DMS153 treated with DMSO at 0.1 percent for 48 hours (cell line): ENCODE measurements around the gene BCAS2.
"Not testable (repeated sequence)": the region's sequence is repeated elsewhere in the genome, so short reads cannot be mapped to it uniquely, and the experiment has no call there.

Source experiments
- DNase-seq: peaks from one replicate; lab custom pipeline; 2025; ENCODE audit not compliant: unreplicated experiment; lab: John Stamatoyannopoulos, UW

Gene BCAS2

DNA sequence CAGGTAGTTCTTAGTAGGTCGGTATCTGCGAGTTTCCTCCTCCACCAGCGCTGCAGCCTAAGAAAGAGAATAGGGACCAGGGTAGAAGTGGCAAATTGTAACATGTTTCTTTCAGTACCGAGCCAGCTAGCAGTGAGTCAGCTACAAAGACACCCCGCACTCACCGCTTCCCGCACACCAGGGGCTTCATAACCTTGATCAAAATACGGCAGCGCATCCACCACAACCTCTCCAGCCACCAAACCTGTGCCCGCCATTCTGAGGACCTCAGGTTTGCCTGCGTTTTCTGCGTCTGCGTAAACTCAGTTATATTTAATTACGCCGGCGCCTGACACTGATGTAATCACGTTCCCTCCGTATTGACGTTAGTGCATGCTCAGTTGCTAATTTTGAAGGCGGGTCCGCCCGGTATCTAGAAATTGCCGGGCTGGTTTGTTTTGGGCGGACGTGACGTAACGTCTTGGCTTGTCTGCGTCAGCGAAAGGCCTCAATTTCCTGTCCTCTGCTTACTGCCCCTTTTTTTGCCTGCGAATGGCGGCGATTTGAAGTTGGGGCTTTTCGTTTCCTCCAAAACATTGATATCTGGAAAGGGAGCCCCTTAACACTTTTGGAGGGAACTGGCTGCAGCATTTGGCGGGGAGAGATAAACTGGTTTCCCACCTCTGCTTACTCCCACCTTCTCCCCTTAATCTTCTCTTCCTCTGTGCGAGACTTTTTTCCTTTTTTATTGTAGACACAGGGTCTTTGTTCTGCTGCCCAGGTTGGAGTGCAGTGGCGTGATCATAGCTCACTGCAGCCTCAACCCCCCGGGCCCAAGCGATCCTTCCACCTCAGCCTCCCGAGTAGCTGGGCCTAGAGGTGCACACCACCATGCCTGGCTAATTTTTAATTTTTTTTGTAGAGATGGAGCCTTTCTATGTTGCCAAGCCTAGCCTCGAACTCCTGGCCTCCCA lies at the start of gene BCAS2:
Gene BCAS2, minus strand, starts transcription at position 281 of the 953 bp plus-strand sequence. Its CDS starts 24 bp downstream, at position 257.
- peak; percentile 89 for DNase-seq

GRCh38 chr1:114627107-114627506 lies 45.7 kb upstream of the BCAS2 start:
- no peak for DNase-seq

DNA sequence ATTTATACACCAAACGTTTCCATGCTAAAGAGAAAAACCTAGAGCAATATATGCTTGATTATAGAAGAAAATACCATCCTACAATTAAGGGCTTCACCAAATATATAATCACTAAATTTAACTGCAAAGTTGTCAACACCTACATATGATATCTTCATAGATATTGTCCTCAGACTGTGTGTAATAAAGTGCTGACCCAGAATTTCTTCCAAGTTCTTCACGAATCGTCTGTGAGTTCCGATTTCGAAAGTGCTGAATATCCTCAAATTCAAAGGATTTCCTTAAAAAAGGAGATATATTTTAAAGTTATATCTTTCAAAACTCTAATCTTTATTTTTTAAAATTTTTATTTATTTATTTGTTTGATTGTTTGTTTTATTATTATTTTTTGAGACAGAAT lies 41.9 kb upstream of the BCAS2 start:
- no peak for DNase-seq

DNA sequence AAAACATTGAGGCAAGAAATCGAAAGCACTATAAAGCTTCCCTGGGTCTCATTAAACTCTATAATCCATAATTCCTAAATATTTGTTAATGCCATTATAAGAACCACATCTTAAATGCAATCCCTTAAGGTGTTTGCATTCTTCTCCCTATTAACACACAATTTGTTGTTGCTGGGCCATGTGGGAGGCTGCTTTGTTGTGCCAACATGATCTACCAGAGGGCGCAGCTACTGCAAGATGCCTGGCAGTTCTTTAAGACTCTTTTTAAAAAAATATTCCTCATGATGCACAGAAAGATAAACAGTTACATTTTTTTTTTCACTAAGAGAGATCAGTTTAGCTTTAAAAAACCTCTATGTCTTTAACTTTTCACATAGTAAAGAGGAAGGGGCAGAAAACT lies 39.0 kb upstream of the BCAS2 start:
- DNase-seq: no peak

DNA sequence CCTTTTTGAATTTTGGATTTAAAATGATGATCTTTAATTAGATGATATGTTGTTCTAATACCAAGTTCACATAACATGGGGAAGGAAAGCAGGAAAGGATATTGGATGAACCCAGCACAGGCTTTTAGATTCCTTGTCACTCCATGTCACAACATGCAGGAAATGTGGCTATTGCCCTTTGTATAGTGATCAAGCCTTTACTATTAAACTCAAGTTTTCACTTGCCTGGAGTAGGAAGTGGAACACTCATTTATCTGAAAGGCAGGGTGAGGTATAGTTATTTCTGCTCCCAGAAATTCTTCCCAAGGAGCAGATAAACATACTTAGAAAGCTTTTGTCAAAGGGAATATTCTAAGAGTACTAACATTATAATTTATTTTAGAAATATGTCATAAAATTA lies 37.2 kb upstream of the BCAS2 start:
- no peak for DNase-seq

- DNase-seq: no peak
Observed at GRCh38 chr1:114610546-114611245, 29.3 kb upstream of the BCAS2 start.

- no peak for DNase-seq
Observed at GRCh38 chr1:114609826-114610225, 28.4 kb upstream of the BCAS2 start.

DNA sequence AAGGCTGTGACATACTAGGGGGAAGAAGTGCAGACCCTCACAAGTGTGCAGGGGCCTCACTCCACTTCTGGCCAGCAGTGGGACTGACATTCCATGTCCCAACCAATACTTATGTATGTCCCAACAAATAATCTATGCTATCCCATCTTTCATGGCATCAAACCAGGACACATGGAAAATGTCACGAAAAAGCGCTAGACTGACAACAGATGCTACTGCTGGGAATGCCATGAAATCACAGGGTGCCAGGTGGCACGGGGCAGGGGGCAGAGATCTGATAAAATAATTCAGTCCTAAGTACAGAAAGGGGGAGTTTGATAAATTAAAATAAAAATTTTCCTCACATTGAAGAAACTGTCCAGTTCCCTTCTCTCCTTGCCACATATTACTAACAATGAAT lies 27.6 kb upstream of the BCAS2 start:
- no peak for DNase-seq

- no peak for DNase-seq
Observed at GRCh38 chr1:114607223-114607622, 25.8 kb upstream of the BCAS2 start.

DNA sequence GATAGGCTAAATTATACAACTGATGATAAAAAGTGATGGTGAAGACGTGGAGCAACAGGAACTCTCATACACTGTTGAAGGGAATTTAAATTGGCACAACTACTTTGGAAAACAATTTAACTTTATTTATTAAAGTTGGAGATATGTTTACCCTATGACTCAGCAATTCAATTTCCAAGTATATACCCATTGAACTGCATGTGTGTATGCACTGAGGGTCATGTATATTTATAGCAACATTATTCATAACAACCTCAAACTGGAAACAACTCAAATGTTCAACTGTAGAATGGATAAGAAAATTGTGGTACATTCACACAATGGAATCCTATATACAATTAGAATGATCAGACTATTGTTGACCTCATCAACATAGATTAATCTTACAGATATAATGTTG lies 16.5 kb upstream of the BCAS2 start:
- no peak for DNase-seq

- no peak for DNase-seq
Observed at GRCh38 chr1:114595602-114596001, 14.2 kb upstream of the BCAS2 start.

DNA sequence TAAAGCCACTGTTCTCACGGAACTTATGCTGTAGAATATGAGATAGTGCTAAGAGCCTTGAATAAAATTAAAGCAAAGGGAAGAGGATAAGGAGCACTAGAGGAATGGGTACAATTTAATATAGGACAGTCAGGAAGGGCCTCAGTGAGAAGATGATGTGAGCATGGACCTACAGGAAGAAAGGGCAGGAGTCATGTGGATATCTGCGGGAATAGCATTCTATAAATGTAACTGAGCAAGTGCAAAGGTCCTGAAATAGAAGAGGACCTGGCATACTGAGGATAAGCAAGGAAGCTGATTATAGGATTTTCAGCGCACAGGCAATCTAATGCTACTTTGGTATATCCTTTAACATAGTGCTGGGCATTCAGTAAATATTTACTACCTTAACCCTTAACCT lies 12.6 kb upstream of the BCAS2 start:
- no peak for DNase-seq

GRCh38 chr1:114589122-114589521 lies 7.7 kb upstream of the BCAS2 start:
- DNase-seq: no peak

GRCh38 chr1:114588196-114588689 lies 6.8 kb upstream of the BCAS2 start:
- no peak for DNase-seq

GRCh38 chr1:114587203-114587991 lies 6.0 kb upstream of the BCAS2 start:
- DNase-seq: no peak

DNA sequence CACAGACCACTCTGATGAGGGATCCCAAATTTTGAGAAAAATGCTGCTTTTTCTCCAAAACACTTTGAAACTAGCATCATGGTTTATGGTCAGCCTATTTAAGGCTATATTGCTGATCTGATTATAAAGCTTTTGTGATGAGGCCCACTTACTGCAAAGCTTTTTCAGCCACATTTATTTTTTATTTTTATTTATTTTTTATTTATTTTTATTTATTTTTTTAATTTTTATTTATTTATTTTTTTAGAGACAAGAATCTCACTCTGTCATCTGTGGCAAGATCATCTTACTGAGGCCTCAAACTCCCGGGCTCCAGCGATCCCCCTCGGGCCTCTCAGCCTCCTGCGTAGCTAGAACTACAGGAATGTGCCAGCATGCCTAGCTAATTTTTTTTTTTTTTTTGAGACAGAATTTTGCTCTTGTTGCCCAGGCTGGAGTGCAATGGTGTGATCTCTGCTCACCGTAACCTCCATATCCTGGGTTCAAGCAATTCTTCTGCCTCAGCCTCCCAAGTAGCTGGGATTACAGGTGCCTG lies 5.2 kb upstream of the BCAS2 start:
- no peak for DNase-seq

- DNase-seq: no peak
Observed at GRCh38 chr1:114585231-114585630, 3.8 kb upstream of the BCAS2 start.

- DNase-seq: no peak
Observed at GRCh38 chr1:114574365-114574764, 7.0 kb downstream of the BCAS2 start.

DNA sequence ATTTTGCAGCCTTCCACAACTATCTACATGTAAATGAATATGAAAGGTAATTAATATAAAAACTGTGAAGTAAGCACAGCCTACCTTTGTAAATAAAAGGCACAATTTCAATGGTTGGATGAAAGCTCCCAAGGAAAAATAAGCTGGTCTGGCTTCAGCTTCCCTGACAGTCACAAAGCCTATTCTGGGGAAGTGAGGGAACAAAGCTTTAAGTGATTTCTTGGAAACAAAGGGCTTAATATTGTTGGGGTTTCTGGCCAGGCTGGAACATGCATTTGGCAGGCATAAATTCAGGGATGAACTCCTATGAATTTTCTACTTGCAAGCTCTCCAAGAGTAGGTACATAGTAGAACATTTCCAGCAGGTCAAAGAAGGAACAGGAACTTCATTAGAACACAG lies 17.3 kb downstream of the BCAS2 start:
- DNase-seq: no peak

DNA sequence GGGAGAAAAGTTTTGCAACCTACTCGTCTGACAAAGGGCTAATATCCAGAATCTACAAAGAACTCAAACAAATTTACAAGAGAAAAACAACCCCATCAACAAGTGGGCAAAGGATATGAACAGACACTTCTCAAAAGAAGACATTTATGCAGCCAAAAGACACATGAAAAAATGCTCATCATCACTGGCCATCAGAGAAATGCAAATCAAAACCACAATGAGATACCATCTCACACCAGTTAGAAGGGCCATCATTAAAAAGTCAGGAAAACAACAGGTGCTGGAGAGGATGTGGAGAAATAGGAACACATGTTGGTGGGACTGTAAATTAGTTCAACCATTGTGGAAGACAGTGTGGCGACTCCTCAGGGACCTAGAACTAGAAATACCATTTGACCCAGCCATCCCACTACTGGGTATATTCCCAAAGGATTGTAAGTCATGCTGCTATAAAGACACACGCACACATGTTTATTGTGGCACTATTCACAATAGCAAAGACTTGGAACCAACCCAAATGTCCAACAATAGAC lies 18.4 kb downstream of the BCAS2 start:
- DNase-seq: not testable (repeated sequence)

DNA sequence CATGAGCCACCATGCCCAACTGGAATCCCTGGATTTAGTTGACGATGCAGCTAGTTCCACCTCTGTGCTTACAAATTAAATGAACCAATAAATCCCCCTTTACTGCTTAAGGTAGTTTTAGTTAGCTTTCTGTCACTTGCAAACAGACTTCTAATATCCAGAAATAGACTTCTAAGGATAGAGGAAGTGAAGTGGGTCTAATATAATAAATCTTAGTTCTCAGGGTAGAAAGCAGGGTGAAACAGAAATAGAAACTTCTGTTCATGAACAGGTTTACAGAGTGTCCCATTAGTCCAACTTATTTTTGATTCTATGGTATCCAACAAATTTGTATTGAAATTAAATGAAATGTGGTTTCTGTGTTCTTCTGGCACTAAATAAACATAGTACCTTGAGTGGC lies 20.1 kb downstream of the BCAS2 start:
- DNase-seq: no peak
